ENCODE data around the gene AP2S1.

Gene AP2S1

DNA sequence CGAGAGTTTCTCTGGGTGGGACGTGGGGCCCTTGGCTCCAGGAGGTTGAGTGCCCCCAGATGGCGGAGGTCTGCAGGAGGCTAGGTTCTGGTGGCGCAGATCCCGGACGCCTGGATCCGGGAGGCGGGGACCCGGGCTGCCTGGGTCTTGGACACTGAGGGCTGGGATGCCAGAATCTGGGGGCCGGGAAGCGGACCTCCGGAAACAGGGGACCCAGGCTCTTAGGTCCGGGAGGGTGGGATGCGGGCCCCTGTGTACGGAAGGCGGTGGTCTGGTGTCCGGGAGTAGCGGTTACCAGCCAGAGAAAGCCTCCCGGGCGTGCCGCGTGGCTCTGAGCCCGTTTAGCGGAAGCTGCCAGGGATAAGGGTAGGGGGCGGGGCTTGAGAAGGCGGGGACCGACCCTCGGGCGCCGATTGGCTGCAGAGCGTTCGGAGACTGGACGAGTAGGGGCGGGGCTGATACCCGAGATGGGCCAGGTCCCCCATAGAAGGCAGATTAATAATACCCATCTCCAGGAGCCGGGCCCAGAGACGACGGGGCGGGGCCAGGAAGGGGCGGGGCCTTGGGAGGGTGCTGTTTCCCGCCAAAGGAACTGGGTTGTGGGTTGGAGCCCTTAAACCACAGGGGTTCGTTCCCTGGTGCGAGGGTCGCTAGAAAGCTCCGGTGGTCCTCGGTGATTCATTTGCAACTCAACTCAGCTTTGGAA lies 62.2 kb downstream of the AP2S1 start, which contains the start of gene SLC1A5:
TSS of gene SLC1A5 (minus strand) at position 333 of the 706 bp plus-strand sequence. CDS start 629 bp downstream, outside the sequence.
- peak within 1 kb of the TSS; percentile 59 for H3K27ac ChIP-seq (ENCODE audit: low read depth, low read length)
- peaks cover 29% of the 10 kb centered on the region for H3K4me1 ChIP-seq (ENCODE audit: insufficient read depth, low read length)
- no peaks in the 10 kb centered on the region for H3K9me3 ChIP-seq (ENCODE audit: low read length)
- H3K4me3 ChIP-seq (ENCODE audit: low read depth in 1 of 2, low read length in 2 of 2), result peak within 1 kb of the TSS; percentile 75 to 79
- no peaks in the 10 kb centered on the region for H3K27me3 ChIP-seq (ENCODE audit: control insufficient read depth in 1 of 2, insufficient read depth in 2 of 2, low read length in 2 of 2)
- peak within 1 kb of the TSS; percentile 36 for H3K9ac ChIP-seq (ENCODE audit: low read length)
- H3K36me3 ChIP-seq (ENCODE audit: insufficient read depth, low read length), result no peaks in the 10 kb centered on the region
